HG03025 (cell line): Measurements from ENCODE around the gene SYT2.

Source experiments
- ATAC-seq: cut with Tn5 transposase; IDR thresholded peaks from one replicate; pipeline ENCODE4 v1.9.1; 2021; ENCODE audit warnings: mild to moderate bottlenecking, moderate library complexity; ENCODE audit not compliant: unreplicated experiment, low FRiP score

SYT2 gene

DNA sequence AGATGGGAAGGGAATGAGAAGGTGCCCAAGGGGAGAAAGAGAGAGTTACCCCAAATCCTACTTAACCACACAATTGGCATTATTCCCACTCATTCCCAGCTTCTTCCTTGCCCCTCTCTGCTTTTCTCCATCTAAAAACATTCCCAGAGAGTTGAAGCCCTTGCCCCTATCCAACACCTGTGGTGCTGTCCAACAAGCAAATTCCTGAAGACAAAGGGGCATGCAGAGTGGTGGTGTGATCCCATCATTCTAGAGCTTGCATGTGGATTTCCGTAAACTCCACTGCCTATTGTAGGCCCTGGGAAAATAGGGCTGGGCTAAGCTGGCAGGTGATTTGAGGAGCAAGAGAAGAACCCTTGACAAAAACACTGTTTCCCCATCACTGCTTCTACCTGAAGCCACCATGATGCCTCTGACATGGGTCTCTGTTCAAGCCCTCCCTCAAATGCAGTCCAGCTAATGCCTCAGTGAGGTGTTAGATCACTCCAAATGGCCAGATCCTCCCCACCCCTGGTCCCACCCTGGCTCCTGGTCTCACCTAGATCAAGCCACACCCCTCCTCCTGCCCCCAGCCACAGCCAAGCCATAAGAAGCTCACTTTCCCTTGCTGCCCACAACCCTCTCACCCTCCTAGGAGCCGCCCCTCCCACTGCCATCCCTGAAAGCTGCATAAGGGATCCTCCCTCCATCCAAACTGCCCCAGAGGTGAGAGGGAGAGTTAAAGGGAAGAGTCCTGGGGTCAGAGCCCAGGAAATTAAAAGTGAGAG is 29.5 kb downstream of the SYT2 start:
- no peak for ATAC-seq

DNA sequence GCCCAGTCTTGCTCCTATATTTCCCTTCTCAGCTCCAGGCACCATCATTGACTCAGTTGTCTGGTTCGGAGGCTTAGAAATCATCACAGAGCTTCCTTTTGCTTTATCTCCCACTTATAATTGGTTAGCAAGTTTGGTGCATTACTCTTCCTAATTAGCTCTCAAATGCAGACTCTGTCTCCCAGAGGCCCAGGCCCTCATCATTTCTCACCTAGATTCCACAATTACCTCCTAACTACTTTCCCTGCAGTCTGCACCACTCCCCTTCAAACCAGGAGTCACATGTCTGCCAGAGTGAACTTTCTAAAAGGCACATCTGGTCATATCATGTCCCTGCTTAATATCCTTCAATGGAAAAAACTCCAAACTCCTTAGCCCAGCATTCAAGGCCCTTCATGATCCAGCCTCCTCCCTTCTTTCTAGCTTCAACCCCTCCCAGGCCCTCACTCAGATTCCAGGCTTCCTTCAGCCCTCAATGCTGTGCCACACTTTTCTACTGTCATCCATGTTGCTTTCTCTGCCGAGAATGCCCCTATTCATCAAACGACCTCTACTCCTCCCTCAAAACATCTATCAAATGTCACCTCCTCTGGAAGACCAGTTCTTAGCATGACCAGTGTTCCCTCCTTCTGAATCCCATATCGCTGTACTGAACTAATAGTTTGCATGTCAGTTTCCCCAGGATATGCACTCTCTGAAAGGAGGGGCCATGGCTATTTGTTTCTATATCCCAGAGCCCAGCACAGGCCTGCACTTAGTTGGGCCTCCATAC is 30.7 kb downstream of the SYT2 start:
- no peak for ATAC-seq

DNA sequence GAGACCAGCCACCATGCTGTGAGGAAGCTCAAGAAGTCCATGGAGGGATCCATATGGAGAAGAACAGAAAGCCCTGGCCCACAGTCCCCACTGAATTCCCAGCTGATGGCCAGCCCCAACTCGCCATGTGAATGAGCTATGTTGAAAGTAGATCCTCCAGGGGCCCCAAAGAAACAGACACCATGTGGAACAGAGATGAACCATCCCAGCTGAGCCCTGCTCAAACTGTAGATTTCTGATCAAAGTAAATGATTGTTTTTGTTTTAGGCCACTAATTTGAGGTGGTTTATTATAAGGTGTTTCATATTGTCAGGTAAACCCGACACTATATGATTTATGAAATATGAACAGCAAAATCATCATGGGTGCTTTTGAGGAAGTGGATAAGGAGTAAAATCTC is 32.8 kb downstream of the SYT2 start:
- no peak for ATAC-seq

DNA sequence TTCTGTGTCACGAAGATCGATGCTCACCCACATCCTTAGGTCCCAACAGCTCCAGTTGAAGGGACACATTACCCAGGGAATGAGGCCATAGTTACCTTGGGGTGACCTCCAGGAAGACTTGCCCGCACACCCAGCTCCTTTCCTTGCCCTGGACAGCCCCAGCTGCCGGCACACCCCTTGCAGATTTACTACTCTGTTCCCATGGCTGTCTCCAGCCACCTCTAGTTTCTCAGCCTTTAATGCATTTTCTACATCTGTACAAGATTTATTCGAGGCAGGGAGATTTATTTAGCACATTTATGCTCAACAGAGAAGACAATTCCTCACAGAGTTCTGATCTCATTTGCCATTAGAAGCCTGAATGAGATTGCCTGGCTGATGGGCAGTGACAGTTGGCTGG is 36.7 kb downstream of the SYT2 start:
- ATAC-seq: no peak

DNA sequence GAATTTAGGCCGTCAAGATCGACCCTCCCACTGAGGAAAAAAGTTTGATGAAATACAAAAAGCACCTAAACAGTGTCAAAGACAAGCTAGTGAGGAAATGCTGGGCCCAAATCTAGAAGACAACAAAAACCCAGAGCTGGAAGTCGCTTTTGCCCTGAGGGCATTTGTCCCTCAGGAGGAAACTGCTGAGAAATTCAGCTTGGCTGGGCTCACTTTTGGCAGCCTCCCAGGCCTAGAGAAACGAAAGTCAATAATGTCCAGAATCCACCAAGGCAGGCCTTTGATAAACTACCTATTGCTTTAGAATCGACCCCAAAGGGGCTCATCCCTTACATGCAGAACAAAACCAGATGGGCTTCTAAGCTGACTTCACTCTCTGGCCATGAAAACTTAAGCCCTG is 38.9 kb downstream of the SYT2 start:
- ATAC-seq: no peak

DNA sequence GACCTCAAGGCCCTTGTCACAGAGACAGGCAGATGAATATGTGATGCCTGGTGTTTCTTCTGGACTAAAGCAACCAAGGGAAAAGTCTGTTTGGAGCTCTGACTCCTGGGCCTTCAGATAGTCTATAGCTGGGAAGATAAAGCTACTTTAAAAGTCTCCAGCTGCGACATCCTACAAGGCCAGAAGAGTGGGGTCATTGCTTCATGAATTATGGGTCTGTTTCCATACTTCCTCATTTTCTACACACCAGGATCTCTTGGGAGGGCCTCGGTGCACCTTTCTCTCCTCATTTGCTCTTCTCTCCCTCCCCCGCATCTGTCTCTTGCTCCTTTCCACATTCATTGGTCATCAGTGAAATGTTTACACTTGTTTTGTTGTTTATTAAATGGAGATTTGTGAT is 44.8 kb downstream of the SYT2 start:
- ATAC-seq: no peak

DNA sequence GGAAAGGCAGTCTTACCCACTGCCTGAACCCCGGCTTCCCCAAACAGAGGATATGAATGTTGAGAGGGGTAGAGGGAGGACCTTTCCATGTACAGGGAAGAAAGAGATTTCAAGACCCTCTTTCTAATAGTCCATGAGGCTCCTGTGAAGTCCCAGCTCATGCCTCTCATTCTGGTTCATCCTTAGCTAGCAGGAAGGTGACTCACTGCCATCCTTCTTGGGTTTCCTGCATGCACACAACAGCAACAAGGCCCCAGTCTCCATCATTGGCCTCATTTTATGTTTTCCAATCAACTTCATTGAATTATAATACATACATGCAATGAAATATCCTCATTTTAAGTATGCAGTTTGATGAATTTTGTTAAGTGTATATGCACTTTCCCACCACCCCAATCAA is 46.2 kb downstream of the SYT2 start:
- no peak for ATAC-seq

DNA sequence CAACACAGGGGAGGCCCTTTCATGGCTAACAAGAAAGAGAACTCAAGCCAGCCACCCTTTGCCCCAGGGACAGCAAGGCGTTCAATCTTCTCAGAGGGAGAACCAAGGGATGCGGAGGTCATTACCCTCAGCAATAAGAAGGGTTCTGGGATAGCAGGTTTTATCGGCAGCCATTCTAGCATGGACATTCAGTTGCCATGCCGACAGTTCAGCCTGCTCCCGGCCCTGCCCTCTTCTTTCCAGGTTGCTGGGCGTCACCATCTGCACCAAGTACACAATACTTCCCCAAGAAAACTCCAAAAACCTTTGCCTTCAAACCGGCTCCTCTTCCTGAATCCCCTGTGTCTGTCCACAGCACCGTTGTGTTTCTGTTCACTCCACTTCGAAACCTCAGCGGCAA is 47.1 kb downstream of the SYT2 start:
- ATAC-seq: no peak

DNA sequence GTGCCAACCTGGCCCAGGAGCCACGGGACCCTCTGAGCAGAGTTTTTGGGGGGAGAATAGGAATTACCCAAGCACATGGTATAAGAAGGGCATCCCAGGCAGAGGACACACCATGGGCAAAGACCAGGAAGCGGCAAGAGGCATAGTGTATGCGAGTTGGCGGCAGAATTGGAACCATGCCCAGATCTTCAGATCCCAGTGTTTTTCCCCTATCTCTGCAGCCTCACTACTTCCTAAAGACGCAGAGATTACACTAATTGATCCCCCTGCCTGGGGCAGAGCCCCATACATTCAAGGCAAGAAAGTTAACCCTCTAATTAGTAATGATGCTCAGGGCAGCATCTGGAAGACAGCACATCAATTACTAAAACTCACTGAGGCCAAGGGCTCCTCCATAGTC is 48.2 kb downstream of the SYT2 start:
- no peak for ATAC-seq

DNA sequence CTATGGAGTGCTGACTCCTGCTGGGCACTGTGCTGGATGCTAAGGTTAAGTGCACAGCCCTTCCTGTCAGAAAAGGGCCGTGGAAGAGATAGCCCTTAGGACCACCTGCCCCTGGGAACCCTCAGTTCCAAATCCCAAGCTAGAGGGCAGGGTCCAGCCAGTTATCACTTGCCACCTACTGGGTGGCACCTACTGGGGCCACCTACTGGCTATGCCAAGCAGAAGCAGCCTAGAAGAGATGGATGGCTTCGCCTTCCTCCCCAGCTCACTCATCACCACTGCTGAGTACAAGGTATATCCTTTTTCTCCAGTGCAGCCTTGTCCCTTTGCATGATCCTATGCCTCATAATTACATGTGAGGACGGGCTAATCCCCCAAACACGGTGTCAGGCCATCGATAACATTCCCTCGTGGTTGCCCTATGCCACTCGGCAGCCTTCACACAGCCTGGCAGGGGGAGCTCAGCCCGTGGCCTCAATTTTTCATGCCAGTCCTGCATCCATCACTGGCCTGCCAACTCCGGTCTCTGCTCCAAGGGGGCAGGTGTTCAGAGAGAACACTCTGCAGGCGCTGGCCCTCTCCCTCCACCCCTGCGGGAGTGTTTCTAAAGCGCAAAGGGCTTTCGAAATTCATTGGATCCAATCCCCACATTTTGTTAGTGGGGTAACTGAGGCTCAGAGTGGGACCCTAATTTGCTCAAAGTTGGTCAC is 49.0 kb downstream of the SYT2 start:
- no peak for ATAC-seq

DNA sequence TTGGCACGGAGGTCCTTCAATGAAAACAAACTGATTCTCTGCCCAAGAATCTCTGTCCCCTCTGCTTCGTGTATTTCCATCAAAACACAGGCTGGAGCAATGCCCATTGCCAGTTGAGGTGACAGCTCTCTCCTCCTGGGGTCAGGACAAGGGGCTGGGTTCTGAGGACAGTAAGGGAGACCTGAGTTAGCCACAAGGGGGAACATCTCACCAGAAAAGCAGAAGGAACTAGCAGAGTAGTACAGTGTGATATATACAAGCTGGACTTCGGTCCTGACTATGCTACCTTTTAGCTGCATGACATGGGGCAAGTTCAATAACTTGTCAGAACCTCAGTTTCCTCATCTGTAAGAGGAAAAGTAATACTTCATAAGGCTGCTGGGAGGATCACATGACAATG is 50.3 kb downstream of the SYT2 start:
- no peak for ATAC-seq

DNA sequence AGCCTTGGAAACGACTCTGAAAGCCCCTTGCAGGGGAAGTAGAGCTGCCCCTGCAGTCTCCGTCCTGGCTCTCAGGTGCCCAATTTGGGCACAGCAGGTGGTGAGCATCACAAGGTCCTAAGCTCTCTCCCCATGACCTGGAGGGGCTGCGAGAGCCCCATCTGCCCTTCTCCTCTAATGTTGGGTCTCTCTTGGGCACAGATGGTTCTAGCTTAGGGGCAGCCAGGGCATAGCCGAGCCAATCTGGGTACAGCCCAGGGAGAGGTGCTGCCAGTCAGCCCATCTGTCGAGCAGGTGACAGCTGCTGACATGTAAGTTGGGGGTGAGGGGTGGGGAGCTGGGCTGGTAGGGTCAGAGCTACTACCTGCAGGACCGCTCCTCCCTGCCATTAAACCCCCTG is 50.7 kb downstream of the SYT2 start:
- no peak for ATAC-seq

DNA sequence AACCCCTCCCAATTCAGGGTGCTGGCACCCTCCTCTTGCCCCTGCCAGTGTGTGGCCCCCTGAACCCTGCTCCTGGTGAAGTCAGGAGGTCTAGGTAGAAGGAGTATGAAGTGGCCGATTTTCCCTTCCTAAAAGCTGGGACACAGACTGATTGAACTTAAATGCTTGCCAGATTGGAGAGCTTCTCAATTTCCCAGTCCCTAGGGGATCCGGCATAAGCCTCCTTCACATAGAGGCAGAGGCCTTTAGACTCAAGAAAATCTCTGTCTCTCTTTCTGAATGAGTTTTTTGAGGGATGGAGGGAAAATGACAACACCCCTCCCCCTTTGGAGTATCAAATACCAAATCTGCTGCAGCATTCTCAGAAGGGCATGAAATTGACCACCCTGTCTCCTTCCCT is 51.5 kb downstream of the SYT2 start:
- ATAC-seq: no peak

DNA sequence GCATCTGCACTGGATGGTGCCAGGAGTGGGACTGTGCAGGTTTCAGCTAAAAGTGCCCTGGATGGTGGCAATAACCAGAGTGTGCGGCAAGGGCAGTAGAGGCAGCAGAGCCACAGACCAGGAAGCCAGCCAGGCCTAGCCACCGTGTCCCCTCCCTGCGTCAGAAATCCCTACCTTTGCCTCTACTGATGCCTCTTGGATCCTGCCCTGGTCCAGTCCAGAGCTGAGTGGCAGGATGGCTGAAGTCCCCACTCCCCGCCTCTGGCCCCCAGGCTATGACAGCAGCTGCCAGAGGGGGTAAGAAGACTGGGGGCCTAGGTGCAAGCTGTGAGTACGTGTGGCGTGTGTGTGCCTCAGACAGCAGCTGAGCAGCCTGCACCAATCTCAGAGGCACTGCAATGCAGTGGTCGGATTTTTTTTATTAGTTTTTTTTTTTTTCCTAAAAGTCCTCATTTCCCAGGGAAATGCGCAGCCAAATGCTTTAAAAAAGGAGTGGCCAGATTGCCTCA is 51.9 kb downstream of the SYT2 start:
- ATAC-seq: no peak

DNA sequence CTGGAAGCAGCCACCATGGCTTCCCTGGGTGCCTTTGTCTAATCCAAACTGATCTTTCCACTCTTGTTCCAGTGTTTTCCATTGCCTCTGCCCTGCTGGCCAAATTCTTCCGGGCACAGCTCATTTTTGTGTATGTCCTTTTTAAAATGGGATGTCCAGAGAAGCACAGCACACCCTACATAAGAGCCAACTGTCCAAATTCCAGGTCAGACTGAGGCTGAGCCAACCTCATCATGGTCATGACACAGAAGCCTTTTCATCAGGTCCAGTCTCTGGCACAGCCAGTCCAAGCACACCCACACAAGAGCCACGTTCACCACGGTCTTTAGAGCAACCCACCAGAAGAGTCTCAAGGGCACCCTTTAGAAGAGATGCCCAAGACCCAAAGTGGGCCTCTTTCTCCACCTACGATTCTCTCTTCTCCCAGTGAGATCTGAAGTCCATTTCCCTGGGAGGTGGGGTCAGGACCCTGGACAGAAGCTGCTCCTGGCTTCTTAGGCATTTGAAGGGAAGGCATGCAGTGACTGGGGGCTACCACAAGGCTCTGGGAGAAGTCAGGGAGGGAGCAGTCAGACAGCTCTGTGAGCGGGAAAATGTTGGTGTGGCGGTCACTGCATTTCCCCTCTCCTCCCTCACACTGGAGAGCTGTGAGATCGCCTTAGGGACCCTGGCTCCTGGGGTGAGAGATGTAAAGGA is 53.2 kb downstream of the SYT2 start:
- ATAC-seq: no peak

DNA sequence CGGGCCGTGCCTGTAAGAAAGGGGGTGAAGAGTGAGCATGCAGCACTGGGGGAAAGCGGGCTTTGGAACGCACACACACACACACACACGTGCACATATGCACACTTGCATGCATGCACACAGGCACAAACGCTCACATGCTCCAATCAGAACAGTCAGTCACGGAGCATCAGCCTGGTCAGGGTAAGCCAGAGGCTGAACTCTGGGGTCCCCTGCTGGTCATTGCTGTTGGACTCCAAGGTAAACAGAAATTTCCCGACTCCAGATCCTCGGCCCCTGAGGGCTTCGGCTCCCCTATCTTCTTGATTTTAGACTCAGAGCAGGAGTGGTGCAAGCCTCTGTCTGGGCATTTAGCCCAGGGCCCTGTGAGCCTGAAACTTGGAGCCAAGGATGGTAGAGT is 54.2 kb downstream of the SYT2 start:
- ATAC-seq: no peak

DNA sequence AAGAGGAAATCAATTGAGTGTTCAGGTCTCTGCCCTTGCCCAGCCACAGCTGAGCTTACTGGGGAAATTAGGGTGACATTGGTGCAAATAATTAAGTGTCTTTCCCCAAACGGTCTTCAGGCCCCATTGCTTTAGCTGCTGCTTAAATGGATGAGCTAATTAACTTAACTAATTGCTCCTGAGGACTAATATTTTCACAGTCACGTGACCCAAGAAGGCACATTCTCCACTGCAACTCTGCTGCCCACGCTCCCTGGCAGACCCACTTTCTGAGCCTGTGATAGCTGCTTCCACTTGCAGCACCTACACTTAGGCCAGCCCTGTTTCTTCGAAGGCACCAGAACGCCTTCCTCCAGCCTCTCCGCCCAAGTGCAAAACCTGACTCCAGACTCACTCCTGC is 56.2 kb downstream of the SYT2 start:
- ATAC-seq: no peak

DNA sequence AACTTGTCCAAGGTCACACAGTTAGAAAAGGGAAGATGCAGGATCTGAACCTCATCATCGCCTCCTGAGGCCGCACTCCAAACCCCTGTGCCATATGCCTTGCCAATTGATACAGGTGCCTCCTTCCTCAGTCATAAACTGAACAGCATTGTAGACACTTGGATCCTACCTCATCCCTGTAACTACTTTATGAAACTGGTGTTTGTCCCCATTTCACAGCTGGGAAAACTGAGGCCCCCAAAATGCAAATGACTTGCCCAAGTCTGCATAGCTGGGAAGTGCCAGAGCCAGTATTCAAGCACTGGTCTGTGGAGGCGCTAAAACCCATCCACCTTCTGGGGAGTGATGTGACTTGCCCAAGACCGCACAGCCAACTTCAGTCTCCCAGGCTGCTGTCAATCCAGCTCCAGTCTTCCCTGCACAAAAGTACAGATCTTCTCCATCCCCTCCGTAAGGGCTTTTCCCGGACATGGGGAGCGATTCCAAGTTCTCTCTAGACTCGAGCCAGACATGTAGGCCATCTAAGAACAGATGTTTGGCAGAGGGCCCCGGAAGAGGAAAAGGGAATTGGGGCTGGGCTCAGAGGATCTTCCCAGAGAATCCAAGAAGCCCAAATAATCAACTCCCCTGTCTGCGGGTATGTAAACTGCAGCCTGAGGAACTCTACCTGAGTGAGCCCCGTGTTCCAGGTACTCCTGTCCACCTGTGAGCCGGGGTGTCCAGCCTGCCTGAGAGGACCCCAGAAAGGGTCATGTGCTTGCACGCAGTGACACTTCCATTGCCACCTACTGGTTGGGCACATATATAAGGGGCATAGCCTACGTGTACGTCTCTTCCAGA is 60.5 kb downstream of the SYT2 start:
- ATAC-seq: no peak

DNA sequence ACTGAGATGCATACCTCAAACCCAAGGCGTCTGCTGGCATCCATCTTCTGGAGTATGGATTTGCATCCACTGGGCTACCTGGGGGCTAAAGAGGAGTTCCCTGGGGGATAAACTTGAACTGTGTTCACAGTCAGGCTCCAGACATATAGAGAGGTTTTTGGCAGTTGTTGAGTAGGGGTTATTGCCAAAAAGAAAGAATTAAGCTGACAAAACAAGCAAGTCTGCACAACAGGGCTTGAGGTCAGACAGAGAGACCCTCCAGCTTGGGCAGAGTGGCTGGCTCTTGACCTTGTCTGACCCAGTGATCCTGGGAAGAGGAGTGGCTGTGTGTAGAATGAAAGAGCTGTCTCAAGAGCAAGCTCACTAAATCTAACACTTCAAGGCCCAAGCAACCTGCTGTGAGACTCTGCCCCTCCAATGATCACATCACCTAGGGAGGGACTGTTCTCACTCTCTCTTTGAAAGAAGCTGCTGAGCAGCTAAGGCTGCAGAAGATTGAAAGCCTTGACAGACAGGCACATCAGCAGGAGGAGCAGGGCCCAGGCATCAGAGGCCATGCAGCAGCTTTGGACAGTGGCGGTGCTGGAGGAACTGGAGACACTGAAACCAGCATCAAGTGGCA is 61.5 kb downstream of the SYT2 start:
- ATAC-seq: no peak

DNA sequence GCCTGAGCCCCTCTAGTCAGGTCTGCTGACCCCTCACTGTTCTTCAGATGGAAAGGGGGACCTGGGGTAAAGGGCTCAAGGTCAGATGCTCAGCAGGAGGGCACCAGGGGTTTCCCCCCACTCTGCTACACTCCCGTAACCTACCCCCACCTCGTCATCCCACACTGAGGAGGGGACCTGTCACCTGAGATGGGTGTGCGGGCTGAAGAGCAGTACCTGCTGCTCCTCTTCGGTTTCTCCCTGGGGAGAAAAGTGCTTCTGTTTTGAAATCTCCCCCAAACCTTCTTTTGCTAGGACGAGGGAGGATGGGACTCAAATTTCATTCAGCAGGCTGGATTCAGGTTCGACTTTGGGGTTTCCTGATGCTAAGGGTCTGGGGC is 65.2 kb downstream of the SYT2 start:
- ATAC-seq: no peak
